IMR-90 (cell line): Measurements from ENCODE around the gene ARHGAP15. TPM values are rescaled to one million over a fixed set of nuclear protein-coding genes. Genes with fewer than 3 reads are reported as not detected.
A peak's percentile ranks its signal among the peaks of the same experiment; 100 is the strongest.

ENCODE experiments used
- ATAC-seq: fragments of 200-7000 bp; cut with Tn5 transposase; 2 replicates; pipeline ENCODE4 v1.9.1; 2020; ENCODE audit warnings: low read depth, mild to moderate bottlenecking, moderate library complexity
- BruUV-seq: library from RNA; stranded (reverse); fragments of 400-500 nt; replicated peaks from 2 replicates; lab custom pipeline; 2021; lab: Mats Ljungman, UMichigan
- CTCF ChIA-PET: fragments of 300-600 bp; formaldehyde crosslinking; extraction: SDS; loops from one replicate; lab custom pipeline; 2021; ENCODE audit warnings: antibody characterized with exemption; lab: Yijun Ruan, JAX
- POLR2A ChIA-PET: fragments of 300-600 bp; sonication (Branson Sonifier 250); formaldehyde crosslinking; loops from one replicate; lab custom pipeline; 2022; ENCODE audit warnings: antibody characterized with exemption; ENCODE audit not compliant: unreplicated experiment; lab: Charles Lee
- DNase-seq: peaks from one replicate; pipeline ENCODE4 v3.0.0; 2013
- H2AFZ ChIP-seq: replicated peaks from 2 replicates; pipeline ENCODE3; 2013; ENCODE audit warnings: low read length, mild to moderate bottlenecking; ENCODE audit not compliant: poor library complexity
- H2AK5ac ChIP-seq: 2 replicates; pipeline ENCODE4 v1.6.1; 2013; ENCODE audit warnings: low read depth, low read length, inconsistent platforms
- H2AK9ac ChIP-seq: replicated peaks from 2 replicates; pipeline ENCODE3; 2013; ENCODE audit warnings: mild to moderate bottlenecking, low read depth, low read length, moderate library complexity; ENCODE audit not compliant: poor library complexity
- H2BK120ac ChIP-seq: 2 replicates; pipeline ENCODE4 v1.6.1; 2013; ENCODE audit warnings: low read depth, low read length, inconsistent platforms
- H2BK15ac ChIP-seq: 3 replicates; pipeline ENCODE4 v1.6.1; 2013; ENCODE audit warnings: low read depth, low read length, inconsistent platforms
- H2BK20ac ChIP-seq: 2 replicates; pipeline ENCODE4 v1.6.1; 2013; ENCODE audit warnings: low read depth, mild to moderate bottlenecking, inconsistent platforms, low read length, moderate library complexity
- H2BK5ac ChIP-seq: 2 replicates; pipeline ENCODE4 v1.6.1; 2013; ENCODE audit warnings: mild to moderate bottlenecking, low read depth, low read length, inconsistent platforms; ENCODE audit not compliant: poor library complexity, severe bottlenecking
- H3K14ac ChIP-seq: replicated peaks from 2 replicates; pipeline ENCODE4 v1.6.1; 2013; ENCODE audit warnings: low read depth, low read length, inconsistent platforms
- H3K18ac ChIP-seq: 2 replicates; pipeline ENCODE4 v1.6.1; 2013; ENCODE audit warnings: low read depth, low read length, control low read depth
- H3K23ac ChIP-seq: 2 replicates; pipeline ENCODE4 v1.6.1; 2013; ENCODE audit warnings: low read depth, low read length, inconsistent platforms
- H3K27ac ChIP-seq: 2 replicates; pipeline ENCODE4 v1.5.1; 2013; ENCODE audit warnings: mild to moderate bottlenecking, control low read depth, low read length; ENCODE audit not compliant: insufficient read depth
- H3K27me3 ChIP-seq: 2 replicates; pipeline ENCODE4 v1.6.1; 2013; ENCODE audit warnings: low read length; ENCODE audit not compliant: control insufficient read depth, insufficient read depth
- H3K36me3 ChIP-seq: 2 replicates; pipeline ENCODE4 v1.6.1; 2013; ENCODE audit warnings: low read length, mixed read lengths; ENCODE audit not compliant: control insufficient read depth, insufficient read depth
- H3K4ac ChIP-seq: 2 replicates; pipeline ENCODE4 v1.6.1; 2013; ENCODE audit warnings: low read depth, low read length, inconsistent platforms
- H3K4me1 ChIP-seq: 2 replicates; pipeline ENCODE4 v1.6.1; 2013; ENCODE audit warnings: low read length, mixed read lengths; ENCODE audit not compliant: control insufficient read depth, insufficient read depth
- H3K4me2 ChIP-seq: 2 replicates; pipeline ENCODE4 v1.6.1; 2013; ENCODE audit warnings: low read depth, mild to moderate bottlenecking, control low read depth, low read length, moderate library complexity
- H3K4me3 ChIP-seq: 2 replicates; pipeline ENCODE4 v1.5.1; 2013; ENCODE audit warnings: low read depth, mild to moderate bottlenecking, control low read depth, low read length, moderate library complexity; ENCODE audit not compliant: insufficient read depth
- H3K56ac ChIP-seq: 2 replicates; pipeline ENCODE4 v1.6.1; 2013; ENCODE audit warnings: low read length, inconsistent platforms; ENCODE audit not compliant: insufficient read depth; ENCODE audit errors: extremely low read depth
- H3K79me1 ChIP-seq, 2 experiments: 2 replicates each; pipeline ENCODE4 v1.6.1; 2013; ENCODE audit warnings: low read length in 2 of 2, inconsistent platforms in 1 of 2, low read depth in 1 of 2
- H3K9ac ChIP-seq: 2 replicates; pipeline ENCODE4 v1.6.1; 2013; ENCODE audit warnings: low read depth, low read length, control low read depth
- H3K9me1 ChIP-seq: 2 replicates; pipeline ENCODE4 v1.6.1; 2013; ENCODE audit warnings: low read length, inconsistent platforms; ENCODE audit not compliant: insufficient read depth
- H3K9me3 ChIP-seq: 2 replicates; pipeline ENCODE4 v1.6.1; 2013; ENCODE audit warnings: low read length; ENCODE audit not compliant: control insufficient read depth, insufficient read depth
- H4K20me1 ChIP-seq: 2 replicates; pipeline ENCODE4 v1.6.1; 2013; ENCODE audit warnings: low read length, inconsistent platforms; ENCODE audit not compliant: insufficient read depth
- H4K5ac ChIP-seq: 2 replicates; pipeline ENCODE4 v1.6.1; 2013; ENCODE audit warnings: mild to moderate bottlenecking, low read depth, low read length, control low read depth
- H4K8ac ChIP-seq, 2 experiments: 2 replicates each; pipeline ENCODE4 v1.6.1; 2013; ENCODE audit warnings: low read depth in 2 of 2, low read length in 2 of 2, control low read depth in 1 of 2, inconsistent platforms in 1 of 2
- H4K91ac ChIP-seq: 2 replicates; pipeline ENCODE4 v1.6.1; 2013; ENCODE audit warnings: low read depth, low read length, inconsistent platforms; ENCODE audit not compliant: insufficient read depth
- BHLHE40 ChIP-seq: fragments of 150-350 bp; IDR thresholded peaks from 2 replicates; pipeline ENCODE4 v1.6.1; 2016; ENCODE audit warnings: mild to moderate bottlenecking, low read depth, low read length
- CEBPB ChIP-seq: IDR thresholded peaks from 2 replicates; pipeline ENCODE4 v1.6.1; 2012; ENCODE audit warnings: low read depth, low read length, improper control_type of control experiment
- CHD1 ChIP-seq: IDR thresholded peaks from 2 replicates; pipeline ENCODE4 v1.6.1; 2012; ENCODE audit warnings: low read depth, low read length, improper control_type of control experiment
- ELK1 ChIP-seq: fragments of 150-350 bp; IDR thresholded peaks from 2 replicates; pipeline ENCODE4 v1.6.1; 2016; ENCODE audit warnings: low read depth, mild to moderate bottlenecking, low read length, moderate library complexity, borderline replicate concordance
- FOS ChIP-seq: fragments of 150-350 bp; IDR thresholded peaks from 2 replicates; pipeline ENCODE4 v1.6.1; 2016; ENCODE audit warnings: low read depth, low read length
- MAFK ChIP-seq: IDR thresholded peaks from 2 replicates; pipeline ENCODE4 v1.6.1; 2012; ENCODE audit warnings: low read depth, low read length, improper control_type of control experiment
- MAZ ChIP-seq: IDR thresholded peaks from 2 replicates; pipeline ENCODE4 v1.6.1; 2012; ENCODE audit warnings: low read depth, mild to moderate bottlenecking, low read length, improper control_type of control experiment, moderate library complexity, borderline replicate concordance
- MXI1 ChIP-seq: IDR thresholded peaks from 2 replicates; pipeline ENCODE4 v1.6.1; 2012; ENCODE audit warnings: low read depth, mild to moderate bottlenecking, low read length, moderate library complexity, borderline replicate concordance
- RAD21 ChIP-seq: IDR thresholded peaks from 2 replicates; pipeline ENCODE4 v1.6.1; 2012; ENCODE audit warnings: low read length, improper control_type of control experiment
- RCOR1 ChIP-seq: IDR thresholded peaks from 2 replicates; pipeline ENCODE4 v1.6.1; 2012; ENCODE audit warnings: mild to moderate bottlenecking, low read length, improper control_type of control experiment; ENCODE audit not compliant: insufficient replicate concordance
- RFX5 ChIP-seq: IDR thresholded peaks from 2 replicates; pipeline ENCODE4 v1.8.0; 2012; ENCODE audit warnings: low read depth, mild to moderate bottlenecking, low read length, moderate library complexity
- SMC3 ChIP-seq: fragments of 150-350 bp; IDR thresholded peaks from 2 replicates; pipeline ENCODE4 v1.6.1; 2016; ENCODE audit warnings: low read depth, mild to moderate bottlenecking, antibody characterized with exemption, low read length, moderate library complexity
- WGBS, 2 experiments: methylation state at CpG; one replicate each; pipeline versions ENCODE4 v1.1.5 to v1.1.7; 2013; ENCODE audit warnings: missing lambda C conversion rate in 2 of 2; ENCODE audit not compliant: insufficient read length in 1 of 2; ENCODE audit errors: extremely low coverage in 2 of 2; 5-methylcytosine and 5-hydroxymethylcytosine counted together
- dilution Hi-C: fragments of 300-500 bp; cut with HindIII; formaldehyde crosslinking; loops from one replicate; pipeline ENCODE4 v1.14.3; 2018; ENCODE audit warnings: low sequenced_read_pairs; ENCODE audit not compliant: unreplicated experiment
- in situ Hi-C: fragments of 300-500 bp; cut with MboI; formaldehyde crosslinking; loops from 3 replicates; pipeline ENCODE4 v1.14.3; 2019; ENCODE audit warnings: low sequenced_read_pairs, inconsistent platforms, mixed read lengths
- intact Hi-C: fragments of 100-400 bp; cut with micrococcal nuclease; formaldehyde crosslinking; loops from 2 replicates; pipeline ENCODE4 v1.10.0; 2022
- polyA plus RNA-seq, 3 experiments: library from polyadenylated mRNA; depleted of rRNA; stranded (reverse); fragments of >200 nt; gene quantifications; 2 replicates each; pipeline ENCODE4 v1.2.3, GENCODE V29; 2012; ENCODE audit warnings: low replicate concordance in 1 of 3
- total RNA-seq: library from RNA; depleted of rRNA; stranded (reverse); fragments of >200 nt; gene quantifications from 2 replicates; pipeline ENCODE4 v1.2.3, GENCODE V29; 2012
- TF ChIP-seq, protein P1 (sequence below): conservative IDR thresholded peaks from 2 replicates; pipeline ENCODE4 v1.5.1; 2012; ENCODE audit warnings: mild to moderate bottlenecking, low read depth, low read length, improper control_type of control experiment

ARHGAP15 gene
- total and polyA plus RNA-seq, 2 of the 4 experiments (the other 2 are of a cell fraction) = not detected

DNA sequence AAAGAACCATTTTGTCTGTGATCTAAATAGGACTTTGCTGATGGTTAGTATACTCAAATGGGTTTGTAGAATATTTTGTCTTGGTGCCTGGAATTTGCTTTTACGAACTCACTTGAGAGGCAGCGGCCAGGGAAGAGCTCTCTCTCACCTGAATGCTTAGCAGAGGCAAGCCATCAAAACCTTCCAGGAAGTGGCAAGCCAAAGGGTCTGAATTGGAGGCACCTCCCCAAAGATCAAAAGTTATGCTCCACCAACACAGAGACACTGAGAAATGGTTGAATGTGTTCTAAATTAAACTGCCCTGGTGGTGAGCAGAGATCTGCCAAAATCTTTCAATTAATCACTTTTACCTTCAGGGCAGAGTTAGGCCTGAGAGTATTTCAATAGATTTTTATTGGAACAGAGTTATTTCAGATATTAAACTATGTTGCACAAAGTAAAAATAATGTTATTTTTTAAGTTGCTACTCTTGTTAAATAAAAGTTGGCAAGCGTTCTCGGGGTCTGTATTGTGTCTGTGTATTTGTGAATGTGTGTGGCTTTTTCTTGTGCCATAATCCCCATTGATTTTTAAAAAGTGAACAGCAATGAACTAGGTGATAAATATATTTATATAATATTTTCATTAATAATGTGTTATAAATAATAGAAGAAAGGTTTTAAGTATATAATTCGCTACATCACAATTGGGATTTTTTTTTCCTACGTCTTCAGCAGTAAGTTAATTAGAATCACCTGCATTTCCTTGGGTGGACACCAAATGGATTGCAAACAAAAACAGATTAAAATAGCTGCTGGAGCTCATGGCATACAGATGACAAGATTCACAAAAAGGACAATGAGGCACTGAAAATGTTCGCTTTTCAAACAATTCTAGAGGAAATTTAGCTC, 416.1 kb downstream of the ARHGAP15 start:
- H3K27ac ChIP-seq = no peak overlapping the region
- CTCF ChIA-PET = no interaction called here
- H3K4me3 ChIP-seq = no peak overlapping the region

More for the DNA sequence above, 416.1 kb downstream of the ARHGAP15 start:
- H2BK20ac ChIP-seq = peak overlapping the region; percentile 39
- H3K4me1 ChIP-seq = peaks cover 5% of the 10 kb centered on the region
- H3K23ac ChIP-seq = 0 out of 2 replicates have a peak overlapping the region, but pooled peaks have one; percentile 7
- DNase-seq = no peak
- no peaks in the 10 kb centered on the region; the same call in 1 of the 2 replicates for H3K9me3 ChIP-seq
- no peaks in the 10 kb centered on the region for H3K27me3 ChIP-seq
- no peaks in the 10 kb centered on the region for H3K9me1 ChIP-seq
- no peak overlapping the region for H3K56ac ChIP-seq
- dilution Hi-C loops = no loop called here
- TF ChIP-seq MXI1 (no peak), RFX5 (no peak), SMC3 (no peak), CHD1 (no peak), MAFK (no peak), RAD21 (no peak), ELK1 (no peak), FOS (no peak), RCOR1 (no peak), BHLHE40 (no peak), CEBPB (no peak), MAZ (no peak)
- TF ChIP-seq, protein P1, sequence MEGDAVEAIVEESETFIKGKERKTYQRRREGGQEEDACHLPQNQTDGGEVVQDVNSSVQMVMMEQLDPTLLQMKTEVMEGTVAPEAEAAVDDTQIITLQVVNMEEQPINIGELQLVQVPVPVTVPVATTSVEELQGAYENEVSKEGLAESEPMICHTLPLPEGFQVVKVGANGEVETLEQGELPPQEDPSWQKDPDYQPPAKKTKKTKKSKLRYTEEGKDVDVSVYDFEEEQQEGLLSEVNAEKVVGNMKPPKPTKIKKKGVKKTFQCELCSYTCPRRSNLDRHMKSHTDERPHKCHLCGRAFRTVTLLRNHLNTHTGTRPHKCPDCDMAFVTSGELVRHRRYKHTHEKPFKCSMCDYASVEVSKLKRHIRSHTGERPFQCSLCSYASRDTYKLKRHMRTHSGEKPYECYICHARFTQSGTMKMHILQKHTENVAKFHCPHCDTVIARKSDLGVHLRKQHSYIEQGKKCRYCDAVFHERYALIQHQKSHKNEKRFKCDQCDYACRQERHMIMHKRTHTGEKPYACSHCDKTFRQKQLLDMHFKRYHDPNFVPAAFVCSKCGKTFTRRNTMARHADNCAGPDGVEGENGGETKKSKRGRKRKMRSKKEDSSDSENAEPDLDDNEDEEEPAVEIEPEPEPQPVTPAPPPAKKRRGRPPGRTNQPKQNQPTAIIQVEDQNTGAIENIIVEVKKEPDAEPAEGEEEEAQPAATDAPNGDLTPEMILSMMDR = no peak
- H4K20me1 ChIP-seq = no peaks in the 10 kb centered on the region
- H2BK15ac ChIP-seq = 0 out of 3 replicates have a peak overlapping the region, but pooled peaks have one; percentile 1
- peak overlapping the region; percentile 76; the same call in 1 of the 2 replicates for H3K4me2 ChIP-seq
- H3K4ac ChIP-seq = peak overlapping the region; percentile 41; the same call in 1 of the 2 replicates
- H2BK5ac ChIP-seq = no peak overlapping the region
- no TSS peak for BruUV-seq
- ATAC-seq = no peak
- intact Hi-C loops = no loop called here
- no peak overlapping the region for H2AK9ac ChIP-seq
- no peak overlapping the region for H2AFZ ChIP-seq
- H4K91ac ChIP-seq = peak overlapping the region; percentile 40; the same call in 1 of the 2 replicates
- H2BK120ac ChIP-seq = peak overlapping the region; percentile 48
- H3K79me1 ChIP-seq = no peaks in the 10 kb centered on the region
- peak overlapping the region; percentile 36 for H4K5ac ChIP-seq
- WGBS, 2 experiments = no CpG with 5 or more reads among the region's 7 CpGs
- peak overlapping the region; percentile 53 for H3K18ac ChIP-seq
- no peaks in the 10 kb centered on the region for H3K36me3 ChIP-seq
- no peak overlapping the region for H3K9ac ChIP-seq
- peak overlapping the region in 1 of 2 experiments; percentile 15; a peak in 1 of 4 replicates for H4K8ac ChIP-seq
- no peak overlapping the region for H2AK5ac ChIP-seq
- H3K14ac ChIP-seq = peak overlapping the region; percentile 3; the same call in 1 of the 2 replicates
- POLR2A ChIA-PET = interaction anchor here (0.7 kb wide), 1 partner anchor 16 kb away, joined by 3 read pairs; no protein-coding TSS in a partner anchor
- in situ Hi-C loops = no loop called here
